Right kidney (tissue), 9 donors: Measurements from ENCODE around the gene PALMD.

Source experiments
- DNase-seq: peaks from one replicate; pipeline ENCODE4 v3.0.0-alpha.2; 2016
- long read RNA-seq, 8 donors: transcript quantifications; one replicate each; lab custom pipeline, GENCODE V29; 2026

Gene PALMD, protein sequence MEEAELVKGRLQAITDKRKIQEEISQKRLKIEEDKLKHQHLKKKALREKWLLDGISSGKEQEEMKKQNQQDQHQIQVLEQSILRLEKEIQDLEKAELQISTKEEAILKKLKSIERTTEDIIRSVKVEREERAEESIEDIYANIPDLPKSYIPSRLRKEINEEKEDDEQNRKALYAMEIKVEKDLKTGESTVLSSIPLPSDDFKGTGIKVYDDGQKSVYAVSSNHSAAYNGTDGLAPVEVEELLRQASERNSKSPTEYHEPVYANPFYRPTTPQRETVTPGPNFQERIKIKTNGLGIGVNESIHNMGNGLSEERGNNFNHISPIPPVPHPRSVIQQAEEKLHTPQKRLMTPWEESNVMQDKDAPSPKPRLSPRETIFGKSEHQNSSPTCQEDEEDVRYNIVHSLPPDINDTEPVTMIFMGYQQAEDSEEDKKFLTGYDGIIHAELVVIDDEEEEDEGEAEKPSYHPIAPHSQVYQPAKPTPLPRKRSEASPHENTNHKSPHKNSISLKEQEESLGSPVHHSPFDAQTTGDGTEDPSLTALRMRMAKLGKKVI
- long read RNA-seq, donor 1, partial matches to known transcripts, result 0 of 1 reads
- long read RNA-seq, donor 1, other reads (novel, unspliced or antisense), result 0 of 1 reads
- long read RNA-seq, donor 2, result 0 reads
- long read RNA-seq, donor 3, result 0 reads
- long read RNA-seq, donor 4, partial matches to known transcripts, result 0 of 1 reads
- long read RNA-seq, donor 4, other reads (novel, unspliced or antisense), result 0 of 1 reads
- long read RNA-seq, donor 5, result 0 reads
- long read RNA-seq, donor 6, result 0 reads
- long read RNA-seq, donor 7, partial matches to known transcripts, result 0 of 1 reads
- long read RNA-seq, donor 7, other reads (novel, unspliced or antisense), result 0 of 1 reads
- long read RNA-seq, donor 8, partial matches to known transcripts, result 0 of 1 reads
- long read RNA-seq, donor 8, other reads (novel, unspliced or antisense), result 0 of 1 reads

- peak; percentile 55 for DNase-seq
These were observed at the start of gene PALMD for GRCh38 chr1:99645699-99646531. TSS of gene PALMD (plus strand) at chr1:99646113. CDS start at chr1:99646318, 205 bp downstream.

- no peak for DNase-seq
These were observed 47.0 kb upstream of the PALMD start for GRCh38 chr1:99598738-99599411.

GRCh38 chr1:99599678-99600175, 46.2 kb upstream of the PALMD start:
- DNase-seq, result no peak

DNA sequence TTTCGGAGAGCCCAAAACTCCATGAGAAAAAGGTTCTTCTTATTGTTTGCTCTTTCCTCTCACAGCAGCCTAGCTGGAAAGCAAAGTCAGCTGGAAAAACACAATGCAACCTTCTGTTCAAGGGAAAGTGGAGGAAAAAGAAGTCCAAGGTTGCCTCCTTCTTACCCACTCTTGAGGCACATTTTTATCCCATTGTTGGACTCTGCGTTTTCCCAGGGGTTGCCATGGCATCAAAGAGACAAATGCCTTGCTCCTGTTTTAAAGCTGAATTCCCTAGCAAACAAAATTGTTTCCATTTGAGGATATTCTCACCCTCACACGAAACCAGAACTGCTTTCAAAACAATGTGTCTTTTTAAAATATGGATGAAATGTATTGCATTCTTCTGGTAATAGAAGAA, 45.1 kb upstream of the PALMD start:
- no peak for DNase-seq

GRCh38 chr1:99601208-99601607, 44.7 kb upstream of the PALMD start:
- DNase-seq, result no peak

DNA sequence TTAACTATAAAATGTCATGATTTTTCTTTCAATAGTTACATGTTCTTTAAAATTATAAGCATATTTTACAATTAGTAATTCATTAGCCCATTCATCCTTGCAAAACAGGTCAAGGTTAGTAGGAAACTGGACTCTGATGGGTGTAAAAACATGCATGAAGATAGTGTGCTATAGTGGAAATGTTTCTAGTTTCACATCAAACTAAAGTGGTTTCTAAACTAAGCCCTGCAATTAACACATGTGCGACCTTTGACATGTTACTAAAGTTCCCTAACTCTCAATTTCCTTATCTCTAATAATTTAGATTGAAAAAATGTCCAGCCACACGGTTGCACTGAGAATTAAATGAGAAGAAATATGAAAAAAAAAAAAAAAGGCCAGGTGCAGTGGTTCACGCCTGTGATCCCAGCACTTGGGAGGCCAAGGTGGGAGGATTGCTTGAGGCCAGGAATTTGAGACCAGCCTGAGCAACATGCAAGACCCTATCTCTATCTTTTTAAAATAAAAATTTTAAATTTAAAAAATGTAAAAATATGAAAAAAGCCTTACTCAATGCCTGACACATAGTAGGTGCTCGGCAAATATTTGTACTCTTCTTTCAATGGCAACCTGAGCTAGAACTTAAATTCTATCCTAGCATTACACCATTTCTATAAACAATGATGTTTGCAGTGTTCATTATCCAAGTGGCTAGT, 44.1 kb upstream of the PALMD start:
- no peak for DNase-seq

DNA sequence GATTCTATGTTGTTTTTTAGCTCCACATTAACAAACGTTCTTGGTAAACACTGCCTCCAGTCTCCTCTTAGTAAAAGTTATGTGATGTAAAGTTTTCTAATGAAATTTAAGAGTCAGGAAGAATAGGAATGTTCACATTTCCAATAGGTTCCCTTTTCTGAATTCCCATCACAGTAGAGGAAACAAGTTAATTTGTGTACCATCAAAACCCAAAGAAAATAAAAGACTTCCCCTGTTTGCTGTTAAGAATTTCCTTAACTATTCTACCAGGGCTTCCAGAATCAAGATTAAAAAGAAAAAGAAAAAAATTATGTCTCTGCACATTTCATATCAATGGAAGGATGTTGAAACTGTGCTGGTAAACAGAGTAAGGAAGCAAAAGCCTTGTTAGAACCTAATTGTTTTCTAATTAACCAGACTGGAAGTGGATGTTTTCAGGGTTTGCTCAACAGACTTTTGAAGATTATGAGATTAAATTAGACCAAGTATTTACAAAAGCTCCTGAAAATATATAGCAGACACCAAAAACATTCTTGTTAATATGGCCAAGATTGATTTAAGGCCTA, 43.4 kb upstream of the PALMD start:
- DNase-seq, result no peak

DNA sequence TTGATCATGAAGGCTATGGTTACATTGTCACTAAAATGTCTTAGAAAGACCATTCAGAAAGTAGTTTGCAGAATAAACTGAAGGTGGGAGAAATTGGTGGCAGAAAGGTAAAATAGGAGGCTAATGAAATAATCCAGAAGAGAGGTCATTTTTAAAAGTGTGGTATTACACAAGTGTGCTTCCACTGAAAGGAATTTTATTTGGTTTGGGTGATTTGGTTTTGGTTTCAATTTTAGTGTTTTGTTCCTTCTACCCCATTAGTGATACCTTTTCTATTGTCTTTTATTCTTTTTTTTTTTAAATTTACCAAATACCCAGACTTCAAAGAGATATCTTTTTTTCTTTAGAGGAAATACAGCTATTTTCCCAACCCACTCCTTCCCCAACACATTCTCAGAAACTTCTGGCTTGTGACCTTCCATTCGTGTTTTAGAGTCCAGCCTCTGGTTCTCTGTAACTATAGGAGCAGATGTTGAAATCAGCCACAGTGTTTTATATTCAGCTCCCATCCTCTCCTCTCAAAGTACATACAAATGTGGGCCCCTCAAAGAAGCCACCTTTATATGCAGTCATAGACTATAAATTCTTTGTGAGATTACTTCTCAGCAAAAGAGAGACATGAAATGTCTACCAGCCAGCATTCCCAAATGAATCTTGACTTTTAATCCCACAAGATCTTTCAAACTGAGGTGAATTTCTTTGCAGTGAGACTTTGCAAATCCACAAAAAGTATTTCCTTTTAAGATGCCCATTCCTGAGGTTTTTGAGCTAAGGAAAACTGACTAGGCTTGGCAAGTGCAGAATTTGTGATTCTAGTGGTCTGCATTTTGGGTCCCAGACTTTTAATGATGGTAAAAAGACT, 42.0 kb upstream of the PALMD start:
- DNase-seq, result no peak

DNA sequence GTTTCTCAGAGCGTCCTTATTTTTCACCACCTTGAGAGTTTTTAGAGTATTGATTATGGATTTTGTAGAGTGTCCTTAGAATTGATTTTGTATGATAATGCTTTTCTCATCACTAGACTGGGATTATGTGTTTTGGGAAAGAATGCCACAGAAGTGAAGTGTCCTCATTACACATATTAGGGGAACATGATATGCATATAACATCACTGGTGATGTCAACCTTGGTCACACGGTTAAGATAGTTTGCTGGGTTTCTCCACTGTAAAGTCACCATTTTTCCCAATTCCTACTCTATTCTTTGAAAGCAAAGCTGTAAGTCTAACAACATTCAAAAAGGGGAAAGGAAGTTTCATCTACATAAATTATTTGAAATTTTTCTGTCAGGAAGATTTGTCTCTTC, 39.6 kb upstream of the PALMD start:
- DNase-seq, result no peak

DNA sequence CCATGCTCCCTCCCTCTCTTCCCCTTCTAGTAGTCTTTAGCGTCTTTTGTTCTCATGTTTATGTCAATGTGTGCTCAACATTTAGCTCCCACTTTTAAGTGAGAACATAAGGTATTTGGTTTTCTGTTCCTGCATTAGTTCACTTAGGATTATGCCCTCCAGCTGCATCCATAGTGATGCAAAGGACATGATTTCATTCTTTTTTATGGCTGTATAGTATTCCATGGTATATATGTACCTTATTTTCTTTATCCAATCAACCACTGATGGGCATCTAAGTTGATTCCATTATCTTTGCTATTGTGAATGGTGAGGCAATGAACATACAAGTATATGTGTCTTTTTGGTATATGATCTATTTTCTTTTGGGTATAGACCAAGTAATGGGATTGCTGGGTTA, 38.3 kb upstream of the PALMD start:
- no peak for DNase-seq

DNA sequence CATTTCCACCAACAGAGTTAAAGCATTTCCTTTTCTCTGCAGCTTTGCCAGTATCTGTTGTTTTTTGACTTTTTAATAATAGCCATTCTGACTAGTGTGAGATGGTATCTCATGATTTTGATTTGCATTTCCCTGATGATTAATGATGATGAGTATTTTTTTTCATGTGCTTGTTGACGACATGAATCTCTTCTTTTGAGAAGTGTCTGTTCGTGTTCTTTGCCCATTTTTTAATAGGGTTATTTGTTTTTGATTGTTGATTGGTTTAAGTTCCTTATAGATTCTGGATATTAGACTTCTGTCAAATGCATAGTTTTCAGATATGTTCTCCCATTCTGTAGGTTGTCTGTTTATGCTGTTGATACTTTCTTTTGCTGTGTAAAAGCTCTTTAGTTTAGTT, 37.9 kb upstream of the PALMD start:
- DNase-seq, result no peak

DNA sequence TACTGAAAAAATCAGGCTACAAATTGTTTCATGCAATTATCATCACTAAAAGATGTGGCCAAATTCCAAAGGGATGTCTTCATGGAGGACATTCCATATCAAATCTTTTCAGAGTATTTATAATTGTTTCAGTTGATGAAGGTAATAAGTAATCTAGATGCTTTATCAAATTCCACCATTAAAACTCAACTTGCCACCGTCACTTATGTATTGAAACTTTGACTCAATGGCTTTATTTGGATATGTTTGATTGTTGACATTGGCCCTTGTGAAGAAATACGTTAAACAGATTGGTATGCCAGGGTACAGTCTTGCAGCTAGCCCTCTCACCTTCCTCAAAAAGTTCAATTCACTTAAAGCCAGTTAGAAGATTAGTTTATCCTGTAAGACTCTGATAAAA, 32.2 kb upstream of the PALMD start:
- no peak for DNase-seq

- DNase-seq, result no peak
These were observed 31.2 kb upstream of the PALMD start for GRCh38 chr1:99614728-99615127.

DNA sequence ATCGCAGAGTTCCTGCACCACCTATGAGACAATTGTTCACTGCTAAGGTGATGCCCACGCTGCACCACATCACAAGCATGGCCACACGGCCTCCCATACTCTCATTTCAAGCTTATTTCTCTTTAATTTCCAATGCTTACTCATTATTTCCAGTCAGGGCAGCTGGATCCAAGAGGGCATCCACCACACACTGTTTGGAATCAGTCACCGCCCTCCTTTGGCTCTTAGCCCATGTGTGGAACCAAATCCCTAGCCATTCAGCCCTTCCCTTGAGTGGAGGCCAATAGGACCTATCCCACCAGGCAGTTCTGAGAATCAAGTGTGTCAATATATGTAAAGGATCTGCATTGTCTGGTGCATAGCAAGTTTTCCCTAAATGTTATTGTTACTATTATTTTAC, 26.3 kb upstream of the PALMD start:
- DNase-seq, result no peak

DNA sequence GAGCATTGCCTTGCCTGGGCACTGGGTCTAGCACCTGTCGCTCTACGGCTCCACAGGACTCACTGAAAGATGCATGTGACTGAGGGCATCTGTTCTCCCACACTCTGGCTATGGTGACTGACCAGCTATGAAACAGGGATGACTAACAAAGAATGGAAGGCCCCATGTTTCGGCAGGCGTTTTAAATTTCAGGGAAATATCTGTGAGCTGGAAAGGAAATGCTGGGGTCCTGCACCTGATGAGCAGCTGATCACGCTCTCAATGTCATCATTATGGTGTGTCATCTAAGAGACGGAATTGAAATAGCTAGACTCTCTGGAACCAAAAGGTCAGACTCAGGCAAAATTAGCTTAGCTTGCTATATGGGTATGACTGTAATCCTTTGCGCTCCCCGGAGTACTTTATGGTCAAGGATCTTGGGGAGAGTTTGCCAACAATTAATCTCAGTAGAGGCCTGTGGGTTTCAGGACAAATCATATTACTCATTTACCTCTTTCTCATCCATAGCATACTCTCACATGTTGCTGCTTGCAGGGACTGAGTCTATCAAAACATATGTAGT, 24.5 kb upstream of the PALMD start:
- DNase-seq, result no peak

GRCh38 chr1:99622702-99623347, 23.1 kb upstream of the PALMD start:
- no peak for DNase-seq

DNA sequence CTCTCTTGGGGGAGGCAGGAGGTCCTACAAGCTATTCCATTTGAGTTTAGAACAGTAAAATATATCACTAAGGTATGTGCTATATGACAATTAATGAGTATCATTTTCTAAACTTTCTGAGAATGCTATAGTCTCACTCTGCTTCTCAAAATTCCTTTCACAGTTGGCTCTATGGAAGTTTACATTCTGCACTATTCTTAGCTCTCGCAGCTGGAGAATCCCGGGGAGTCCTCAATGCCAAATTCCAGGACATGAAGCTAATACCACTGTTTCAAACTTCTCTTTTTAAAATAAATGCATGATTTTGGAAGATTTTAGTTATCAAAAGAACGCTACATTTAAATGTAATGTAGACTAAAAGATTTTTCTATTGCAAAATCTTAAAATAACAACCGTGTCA, 22.4 kb upstream of the PALMD start:
- DNase-seq, result no peak

- DNase-seq, result no peak
These were observed 18.3 kb upstream of the PALMD start for GRCh38 chr1:99627615-99628014.

DNA sequence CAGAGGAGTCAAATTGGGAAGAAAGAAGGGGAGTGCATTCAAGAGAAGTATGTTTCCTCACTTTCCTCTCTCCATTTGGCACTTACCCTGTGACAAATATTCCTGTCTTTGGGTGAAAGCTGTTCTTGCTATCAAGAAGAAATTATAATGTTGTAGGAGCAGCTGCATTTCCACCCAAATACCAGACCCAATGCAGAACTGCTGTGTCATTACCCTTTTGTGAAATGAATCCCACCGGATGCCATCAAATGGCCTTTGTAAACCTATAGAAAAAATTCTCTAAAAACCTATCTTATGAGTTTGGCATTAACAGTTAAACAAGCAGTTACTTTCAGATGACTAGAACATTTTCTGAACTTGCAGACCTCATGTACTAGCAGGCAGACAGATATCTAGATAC, 16.7 kb upstream of the PALMD start:
- no peak for DNase-seq
